Left renal cortex interstitium (tissue), 4 donors: ENCODE results near the gene RHBDL1. TPM values are rescaled to one million over a fixed set of nuclear protein-coding genes. Genes with fewer than 3 reads are reported as not detected.
A peak's percentile ranks its signal among the peaks of the same experiment; 100 is the strongest.

Experiments used
- DNase-seq, 4 donors: peaks; one replicate each; pipeline ENCODE4 v3.0.0-alpha.2; 2013; ENCODE audit warnings: low read depth in 4 of 4, low spot score in 2 of 4, missing footprints in 1 of 4
- polyA plus RNA-seq, 4 donors: library from polyadenylated mRNA; unstranded; fragments of 120-200 nt; gene quantifications; one replicate each; pipeline ENCODE4 v1.2.1, GENCODE V29; 2013; ENCODE audit not compliant: insufficient read length in 4 of 4

The RHBDL1 gene
- polyA plus RNA-seq, 4 donors = 1.1 to 3.4 (median 1.7) TPM

GRCh38 chr16:652454-653305 is 22.8 kb upstream of the RHBDL1 start:
- DNase-seq = no peak

GRCh38 chr16:654034-654433 is 21.4 kb upstream of the RHBDL1 start:
- DNase-seq = no peak

- DNase-seq = no peak
Observed at GRCh38 chr16:657487-657886, 18.0 kb upstream of the RHBDL1 start.

GRCh38 chr16:658679-659571 is 16.5 kb upstream of the RHBDL1 start:
- no peak for DNase-seq

- DNase-seq = no peak
Observed at GRCh38 chr16:659618-660017, 15.9 kb upstream of the RHBDL1 start.

GRCh38 chr16:660132-660458 is 15.4 kb upstream of the RHBDL1 start:
- no peak for DNase-seq

- DNase-seq = peak in 1 of 4 donors; percentile 34
Observed at GRCh38 chr16:660459-661183, 14.8 kb upstream of the RHBDL1 start.

- no peak for DNase-seq
Observed at GRCh38 chr16:661184-661821, 14.2 kb upstream of the RHBDL1 start.

GRCh38 chr16:662095-662494 is 13.4 kb upstream of the RHBDL1 start:
- no peak for DNase-seq

GRCh38 chr16:662597-662996 is 12.9 kb upstream of the RHBDL1 start:
- DNase-seq = no peak

- no peak for DNase-seq
Observed at GRCh38 chr16:666572-666971, 8.9 kb upstream of the RHBDL1 start.

GRCh38 chr16:667113-667779 is 8.2 kb upstream of the RHBDL1 start:
- no peak for DNase-seq

GRCh38 chr16:667780-668518 is 7.5 kb upstream of the RHBDL1 start, which contains the start of gene RHOT2:
TSS of gene RHOT2 (plus strand) at chr16:668132. CDS start at chr16:668200, 68 bp downstream.
- DNase-seq = peak in 3 of 4 donors; percentile 74 to 82 (median 78)

- DNase-seq = no peak
Observed at GRCh38 chr16:668519-669171, 6.8 kb upstream of the RHBDL1 start.

GRCh38 chr16:669666-670065 is 5.8 kb upstream of the RHBDL1 start:
- DNase-seq = no peak

GRCh38 chr16:670485-671352 is 4.8 kb upstream of the RHBDL1 start:
- no peak for DNase-seq

GRCh38 chr16:671353-672131 is 3.9 kb upstream of the RHBDL1 start:
- DNase-seq = no peak
